Eye (tissue), 1 donor: ENCODE measurements around the gene UBA6.

Experiments used
- DNase-seq: peaks from one replicate; pipeline ENCODE4 v3.0.0-alpha.2; 2015

The UBA6 gene

GRCh38 chr4:67575232-67576058 lies 125.5 kb downstream of the UBA6 start:
- no peak for DNase-seq

GRCh38 chr4:67573193-67573592 lies 127.8 kb downstream of the UBA6 start:
- no peak for DNase-seq

- DNase-seq = no peak
Observed at GRCh38 chr4:67571975-67572374, 129.0 kb downstream of the UBA6 start.

- DNase-seq = no peak
Observed at GRCh38 chr4:67570537-67570936, 130.4 kb downstream of the UBA6 start.

GRCh38 chr4:67568820-67569219 lies 132.1 kb downstream of the UBA6 start:
- DNase-seq = no peak

- DNase-seq = no peak
Observed at GRCh38 chr4:67566335-67566734, 134.6 kb downstream of the UBA6 start.

- no peak for DNase-seq
Observed at GRCh38 chr4:67565284-67565683, 135.7 kb downstream of the UBA6 start.
